NCI-H146 treated with DMSO at 0.1 percent for 48 hours (cell line): ENCODE results near the gene DNAJC21.

Experiments
- DNase-seq: peaks from one replicate; lab custom pipeline; 2025; ENCODE audit not compliant: unreplicated experiment; lab: John Stamatoyannopoulos, UW

The DNAJC21 gene

DNA sequence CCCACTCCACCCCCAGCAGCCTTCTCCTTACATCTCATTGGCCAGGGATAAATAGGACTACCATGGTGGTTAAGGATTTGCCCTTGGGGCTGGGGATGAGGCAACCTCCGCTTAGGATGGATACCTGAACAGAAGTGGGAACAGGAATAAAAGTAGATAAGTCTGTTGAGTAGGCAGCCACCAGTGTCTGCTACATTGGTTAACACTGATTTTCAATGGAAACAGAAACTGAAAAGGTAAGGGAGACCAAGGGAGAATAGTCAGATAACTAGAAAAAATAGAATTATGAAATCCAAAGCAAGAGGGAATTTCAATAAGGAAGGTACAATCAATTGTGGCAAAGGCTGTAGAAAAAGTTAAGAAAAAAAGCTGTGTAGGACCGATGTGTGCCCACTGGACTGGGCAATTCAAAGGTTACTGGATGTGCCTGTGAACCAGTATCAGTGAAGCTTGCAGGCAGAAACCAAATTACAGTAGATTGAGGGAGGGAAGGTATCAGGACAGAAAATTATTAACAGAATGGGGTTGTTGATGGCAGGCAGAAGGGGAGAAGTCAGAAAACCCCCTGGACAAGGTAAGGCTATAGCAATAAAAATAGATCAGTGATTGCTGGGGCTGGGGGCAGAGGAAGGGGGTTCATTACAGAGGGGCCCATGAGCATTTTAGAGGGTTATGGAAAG is 48.7 kb downstream of the DNAJC21 start:
- no peak for DNase-seq

GRCh38 chr5:34978681-34979080 is 49.3 kb downstream of the DNAJC21 start:
- no peak for DNase-seq

DNA sequence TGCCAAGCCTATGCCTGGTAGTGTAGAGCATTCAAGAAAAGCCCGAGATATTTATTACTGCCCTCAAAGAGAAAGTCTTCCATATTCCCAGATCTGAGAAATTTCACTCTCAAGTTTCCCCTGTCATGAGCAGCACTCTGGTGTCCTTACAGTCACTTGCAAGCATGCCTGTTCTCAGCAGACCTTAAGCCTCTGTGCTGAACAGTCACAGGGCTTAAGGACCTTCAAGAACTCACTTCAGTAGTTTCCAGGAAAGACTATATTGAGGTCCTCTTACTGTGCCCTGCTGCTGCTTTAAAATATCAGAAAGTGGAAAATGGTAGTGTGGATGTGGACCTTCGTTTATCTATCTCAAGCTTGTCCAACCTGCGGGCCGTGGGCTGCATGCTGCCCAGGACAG is 53.5 kb downstream of the DNAJC21 start:
- no peak for DNase-seq

DNA sequence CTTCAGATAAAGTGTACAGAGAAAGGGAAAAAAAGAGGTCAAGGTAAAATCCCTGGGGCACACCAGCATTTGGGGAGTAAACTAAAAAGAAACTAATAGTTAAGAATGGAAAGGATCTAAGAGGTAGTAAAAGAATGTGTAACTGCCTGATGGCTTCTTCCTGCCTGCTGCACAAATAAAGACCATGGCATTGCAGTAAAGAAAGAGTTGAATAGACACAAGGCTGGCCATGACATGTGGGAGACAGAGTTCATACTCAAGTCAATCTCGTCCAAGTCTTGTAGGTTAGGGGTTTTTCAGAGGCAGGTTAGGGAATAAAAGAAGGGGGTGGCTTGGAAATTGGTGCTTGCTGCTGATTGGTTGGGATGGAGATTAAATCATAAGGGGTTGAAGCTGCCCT is 57.6 kb downstream of the DNAJC21 start:
- DNase-seq, result no peak

GRCh38 chr5:34991486-34992238 is 62.3 kb downstream of the DNAJC21 start:
- no peak for DNase-seq

DNA sequence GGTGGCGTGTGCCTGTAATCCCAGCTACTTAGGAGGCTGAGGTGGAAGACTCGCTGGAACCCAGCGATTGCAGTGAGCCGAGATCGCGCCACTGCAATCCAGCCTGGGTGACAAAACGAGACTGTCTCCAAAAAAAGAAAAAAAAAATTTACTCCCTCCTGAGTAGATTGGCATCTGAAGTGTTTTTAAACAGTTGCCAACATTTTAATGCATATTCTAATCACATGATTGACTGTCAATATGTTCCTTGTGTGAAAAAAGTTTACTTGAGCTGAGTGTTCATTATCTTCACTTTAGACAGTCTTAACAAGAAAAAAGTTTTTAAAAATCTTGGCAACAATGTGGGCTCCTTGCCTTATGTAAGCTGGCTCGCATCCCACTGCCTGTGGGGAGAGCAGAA is 64.6 kb downstream of the DNAJC21 start:
- DNase-seq, result no peak

- no peak for DNase-seq
Observed at GRCh38 chr5:34996261-34996660, 66.9 kb downstream of the DNAJC21 start.

DNA sequence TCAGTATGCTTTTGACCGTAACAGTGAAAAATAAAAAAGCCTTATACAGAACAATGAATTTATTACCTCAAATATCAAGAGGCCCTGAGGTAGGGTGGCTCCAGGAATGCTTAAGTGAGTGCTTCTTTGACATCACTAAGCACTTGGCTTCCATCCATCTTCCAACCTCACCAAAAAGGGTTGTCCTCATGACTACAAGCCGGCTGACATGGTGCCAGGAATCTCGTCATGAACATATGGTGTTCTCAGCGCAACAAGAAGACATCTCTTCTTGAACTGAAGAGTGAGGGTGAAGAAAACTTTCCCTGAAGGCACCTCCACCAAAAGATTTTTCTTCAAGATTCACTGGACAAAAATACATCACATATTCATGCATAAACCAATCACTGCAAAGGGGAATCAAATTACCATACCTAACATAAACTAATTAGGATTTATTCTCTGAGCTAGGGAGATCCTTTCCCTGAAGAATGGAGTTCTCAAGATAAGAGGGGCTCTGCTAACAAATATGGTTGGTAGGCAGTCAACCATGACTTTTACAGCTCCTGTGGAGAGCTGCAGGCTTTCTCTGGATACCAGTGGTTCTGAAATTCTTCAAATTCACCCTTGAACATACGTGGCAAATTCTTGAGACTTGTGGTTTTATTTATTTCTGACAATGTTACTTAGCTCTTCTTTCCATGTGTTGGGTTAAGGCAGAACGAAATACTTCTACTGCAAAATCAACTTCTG is 68.9 kb downstream of the DNAJC21 start:
- no peak for DNase-seq

DNA sequence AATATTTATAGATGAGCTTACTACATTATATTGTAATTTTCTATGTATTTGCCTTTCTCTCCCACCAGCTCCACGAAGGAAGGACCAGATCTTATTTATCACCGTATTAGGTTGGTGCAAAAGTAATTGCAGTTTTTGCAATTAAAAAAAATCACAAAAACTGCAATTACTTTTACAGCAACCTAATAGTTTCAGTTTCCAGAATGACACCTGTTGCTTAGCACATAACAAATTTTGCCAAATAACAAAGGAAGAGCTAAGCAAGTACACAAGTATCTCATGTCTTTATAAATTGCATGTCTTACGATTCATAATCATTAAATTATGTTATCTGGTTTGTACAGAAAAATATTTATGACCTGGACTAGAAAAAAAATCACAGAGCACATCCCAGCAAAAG is 72.5 kb downstream of the DNAJC21 start:
- DNase-seq, result no peak

DNA sequence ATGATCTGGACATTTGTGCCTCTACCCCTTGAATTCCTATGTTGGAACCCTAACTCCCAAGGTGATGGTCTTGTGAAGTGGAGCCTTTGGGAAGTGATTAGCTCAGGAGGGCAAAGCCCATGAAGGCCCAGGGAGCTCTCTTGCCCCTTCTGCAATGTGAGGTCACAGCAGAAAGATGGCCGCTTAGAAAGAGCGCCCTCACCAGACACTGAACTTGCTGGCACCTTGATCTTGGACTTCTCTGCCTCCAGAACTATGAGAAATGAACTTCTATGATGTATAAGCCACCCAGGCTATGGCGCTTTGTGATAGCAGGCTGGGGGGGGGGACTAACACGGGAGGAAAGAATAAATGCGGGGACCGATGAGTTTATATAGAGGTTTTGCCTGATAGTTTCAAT is 73.1 kb downstream of the DNAJC21 start:
- no peak for DNase-seq

DNA sequence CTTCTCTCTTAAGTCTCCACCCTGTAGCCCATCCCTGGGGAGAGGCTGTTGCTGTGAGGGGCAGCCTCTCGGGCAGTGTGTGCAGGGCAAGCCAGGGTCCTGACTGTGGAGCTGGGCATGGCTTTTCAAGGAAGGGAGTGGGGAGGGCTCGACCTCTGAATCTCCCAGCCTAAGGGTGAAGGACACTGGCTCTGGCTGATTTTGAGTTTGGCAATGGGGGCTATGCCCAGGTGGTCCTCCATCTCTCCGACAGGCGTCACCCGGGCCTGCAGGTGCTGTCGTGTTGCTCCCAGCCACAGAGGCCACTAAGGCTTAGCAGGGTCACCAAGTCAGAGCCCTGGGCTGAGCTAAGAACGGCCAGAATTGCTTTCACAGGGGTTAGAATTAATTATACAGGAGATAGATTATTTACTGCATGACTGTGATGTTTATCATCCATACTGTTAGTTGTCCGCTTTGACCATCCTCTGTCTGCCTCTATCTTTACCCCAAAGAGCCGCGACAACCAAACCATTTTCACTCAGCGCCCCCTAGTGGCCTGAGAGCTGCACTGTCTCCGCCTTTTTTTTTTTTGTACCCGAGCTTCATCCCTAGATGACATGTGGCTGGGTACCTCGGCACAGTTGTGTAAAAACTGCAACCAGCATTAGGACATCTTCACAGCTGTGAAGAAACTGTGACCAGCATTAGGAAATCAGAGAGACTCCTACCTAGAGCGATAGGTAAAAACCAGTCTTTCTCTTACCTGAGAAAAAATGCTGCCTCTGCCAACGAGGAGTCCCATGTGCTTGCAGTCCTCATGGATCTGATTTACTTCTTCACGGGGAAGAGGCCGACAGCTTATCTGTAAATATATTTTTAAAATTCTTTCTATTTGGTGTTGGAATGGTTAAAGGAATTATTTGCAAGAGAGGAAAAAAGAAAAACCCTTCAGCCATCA is 73.9 kb downstream of the DNAJC21 start:
- peak; percentile 10 for DNase-seq

- DNase-seq, result no peak
Observed at GRCh38 chr5:35004200-35004599, 74.8 kb downstream of the DNAJC21 start.

DNA sequence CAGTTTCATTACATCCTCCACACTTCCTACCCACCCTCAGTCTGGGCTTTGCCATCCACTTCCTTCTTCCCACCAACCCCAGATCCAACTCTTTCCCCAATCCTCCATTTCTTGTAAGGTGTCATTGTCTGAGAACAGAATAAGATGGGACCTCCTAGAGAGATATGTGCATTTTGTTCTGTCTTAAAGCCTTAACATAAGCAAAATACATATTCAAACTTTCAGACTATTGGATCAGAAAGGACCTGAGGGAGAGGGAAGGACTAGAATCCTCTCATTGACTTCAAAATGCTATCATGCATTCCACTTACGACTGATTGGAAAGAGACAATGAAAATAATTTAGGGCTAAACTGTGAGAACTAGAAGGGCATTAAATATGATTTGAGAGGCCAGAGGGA is 75.4 kb downstream of the DNAJC21 start:
- DNase-seq, result no peak
